Stimulated activated CD4-positive, alpha-beta T cell treated with anti-CD3 and anti-CD28 coated beads, Interleukin-12 subunit alpha, Interleukin-12 subunit beta, amount 100 ng/mL, for 4 hours (primary cell): ENCODE measurements around the gene LDLRAD4.

Experiments used
- DNase-seq: peaks from one replicate; pipeline ENCODE4 v3.0.0-alpha.2; 2020

Gene LDLRAD4

GRCh38 chr18:13289481-13290205, 71.1 kb downstream of the LDLRAD4 start:
- DNase-seq = no peak

- DNase-seq = no peak
Observed at GRCh38 chr18:13290856-13291271, 72.3 kb downstream of the LDLRAD4 start.

GRCh38 chr18:13291299-13291698, 72.7 kb downstream of the LDLRAD4 start:
- no peak for DNase-seq

- no peak for DNase-seq
Observed at GRCh38 chr18:13291745-13292447, 73.3 kb downstream of the LDLRAD4 start.

DNA sequence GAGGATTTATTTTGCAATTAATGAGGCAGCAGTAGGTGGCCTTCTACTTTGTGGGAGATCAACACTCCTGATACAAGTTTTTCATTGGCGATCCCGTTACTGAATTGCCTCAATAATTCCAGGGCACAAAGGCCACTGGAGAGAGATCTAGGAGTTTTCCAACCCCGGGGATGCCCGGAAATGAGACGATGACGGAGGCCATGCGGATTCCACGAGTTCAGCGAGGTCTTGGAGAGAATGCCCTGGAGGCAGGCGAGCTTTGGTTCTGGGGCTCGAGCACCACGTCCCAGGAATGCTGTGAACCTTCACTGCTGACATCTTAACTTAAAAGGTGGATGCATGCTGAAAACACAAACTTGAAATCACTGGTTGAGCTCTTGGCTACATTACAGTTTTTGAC, 74.2 kb downstream of the LDLRAD4 start:
- DNase-seq = no peak

DNA sequence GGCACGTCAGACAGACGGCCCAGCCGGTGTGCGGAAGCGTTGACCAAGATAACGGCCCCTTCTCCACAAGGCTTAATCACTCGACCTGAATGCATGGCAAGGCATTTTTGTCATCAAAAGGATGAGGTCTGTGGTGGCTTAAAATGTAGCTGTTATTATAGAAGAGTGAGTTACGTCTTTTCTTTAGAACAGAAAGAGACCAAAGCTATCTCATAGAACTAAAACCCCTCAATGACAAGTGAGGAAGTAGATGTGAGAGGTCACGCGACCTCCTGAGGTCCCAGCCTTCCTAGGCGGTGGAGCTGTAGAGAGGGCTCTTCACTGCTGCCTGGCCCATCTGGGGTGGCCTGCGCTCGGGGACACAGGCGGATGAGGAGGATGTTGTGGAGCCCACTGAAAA, 75.7 kb downstream of the LDLRAD4 start:
- DNase-seq = no peak

DNA sequence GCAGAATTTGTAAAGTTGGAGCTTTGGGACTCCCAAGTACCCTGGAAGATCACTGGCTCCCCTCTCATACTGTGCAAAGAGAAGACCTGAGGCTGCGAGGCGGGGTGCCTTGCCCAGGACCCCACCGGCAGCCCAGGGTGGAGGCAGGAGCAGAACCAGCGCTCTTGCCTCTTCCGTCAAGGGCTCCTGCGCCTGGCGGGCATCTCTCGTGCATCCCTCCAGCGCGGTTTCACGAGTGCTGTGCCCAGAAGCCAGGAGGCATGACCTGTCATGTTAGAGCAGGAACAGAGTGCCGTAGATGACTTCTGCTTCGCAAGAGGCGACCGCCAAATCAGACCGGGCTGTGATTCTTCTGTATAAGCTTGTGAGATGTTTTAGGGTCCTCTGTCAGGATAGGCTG, 77.3 kb downstream of the LDLRAD4 start:
- no peak for DNase-seq

DNA sequence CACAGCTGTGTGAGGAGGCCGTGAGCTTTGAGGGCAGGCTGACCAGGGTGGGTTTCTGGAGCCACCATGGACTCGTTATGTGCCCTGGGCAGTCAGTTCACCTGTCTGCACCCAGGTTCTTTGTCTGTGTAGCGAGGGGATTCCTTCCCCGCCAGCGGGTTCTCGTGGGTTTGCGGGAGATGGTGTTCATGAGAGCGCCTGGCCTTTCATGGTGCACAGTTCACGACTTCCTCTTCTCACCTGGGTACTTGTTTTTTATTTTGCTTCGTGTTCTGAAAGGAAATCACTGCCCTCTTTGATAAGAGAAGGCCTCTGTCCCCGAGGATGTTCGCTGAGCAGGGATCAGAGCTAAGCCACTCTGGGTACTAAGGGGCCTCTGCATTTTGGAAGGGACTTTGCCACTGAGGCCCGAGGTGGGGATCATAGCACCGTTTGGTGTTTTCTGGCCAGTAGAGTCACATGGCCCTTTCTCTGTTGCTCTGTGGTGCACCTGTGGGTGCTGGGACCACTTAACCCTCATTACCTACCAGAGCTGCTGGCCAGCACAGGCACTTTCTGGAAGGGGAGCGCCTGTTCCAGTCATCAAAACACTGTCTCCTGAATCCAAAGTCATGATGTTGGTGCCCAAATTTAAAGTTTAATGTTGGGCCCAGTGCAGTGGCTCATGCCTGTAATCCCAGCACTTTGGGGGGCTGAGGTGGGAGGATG, 78.5 kb downstream of the LDLRAD4 start:
- no peak for DNase-seq

DNA sequence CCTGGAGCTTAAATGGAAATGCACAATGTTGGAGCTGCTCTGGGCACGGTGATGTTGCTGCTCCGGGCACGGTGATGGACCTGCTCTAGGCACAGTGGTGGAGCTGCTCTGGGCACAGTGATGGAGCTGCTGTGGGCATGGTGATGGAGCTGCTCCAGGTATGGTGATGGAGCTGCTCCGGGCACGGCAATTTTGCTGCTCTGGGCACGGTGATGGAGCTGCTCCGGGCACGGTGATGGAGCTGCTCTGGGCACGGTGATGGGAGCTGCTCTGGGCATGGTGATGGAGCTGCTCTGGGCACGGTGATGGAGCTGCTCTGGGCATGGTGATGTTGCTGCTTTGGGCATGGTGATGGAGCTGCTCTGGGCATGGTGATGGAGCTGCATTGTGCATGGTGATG, 79.7 kb downstream of the LDLRAD4 start:
- no peak for DNase-seq

GRCh38 chr18:13300029-13300428, 81.5 kb downstream of the LDLRAD4 start:
- DNase-seq = no peak

DNA sequence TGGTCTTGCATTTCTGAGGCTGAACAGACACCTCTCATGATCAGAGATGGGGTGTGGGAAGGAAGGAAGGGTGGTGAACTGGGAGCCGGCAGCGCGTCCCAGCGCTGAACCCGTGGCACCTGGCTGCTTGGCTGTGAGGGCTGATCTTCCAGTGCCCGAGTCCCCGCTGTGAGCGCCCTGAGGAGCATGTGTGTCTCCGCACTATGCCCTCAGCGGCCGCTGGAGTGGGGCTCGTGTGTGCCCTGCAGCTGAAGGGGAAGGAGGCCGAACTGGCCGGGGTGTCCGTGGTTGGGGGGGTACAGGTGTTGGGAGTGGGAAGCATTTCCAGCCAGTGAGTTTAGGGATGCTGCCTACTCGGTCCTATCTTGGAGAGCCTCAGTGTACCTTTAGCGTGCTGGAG, 82.2 kb downstream of the LDLRAD4 start:
- DNase-seq = no peak

DNA sequence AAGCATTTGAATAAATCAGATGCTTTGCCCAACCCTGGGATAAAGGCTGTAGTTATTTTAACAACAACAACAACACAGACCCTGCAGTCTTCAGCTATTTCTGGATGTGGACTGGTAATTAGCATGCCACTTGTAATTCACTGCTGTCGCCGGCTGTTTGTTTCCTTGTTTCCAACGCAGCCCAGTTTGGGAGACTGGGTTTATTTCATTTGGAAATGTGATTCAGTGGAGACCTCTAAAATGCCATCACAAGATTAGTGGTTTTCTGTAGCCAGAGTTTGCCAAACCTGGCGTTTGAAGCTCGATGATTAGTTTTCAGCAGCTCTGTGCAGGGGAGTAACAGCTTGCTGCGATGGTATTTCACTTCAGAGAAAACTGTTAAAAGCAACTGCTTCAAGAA, 83.5 kb downstream of the LDLRAD4 start:
- no peak for DNase-seq

DNA sequence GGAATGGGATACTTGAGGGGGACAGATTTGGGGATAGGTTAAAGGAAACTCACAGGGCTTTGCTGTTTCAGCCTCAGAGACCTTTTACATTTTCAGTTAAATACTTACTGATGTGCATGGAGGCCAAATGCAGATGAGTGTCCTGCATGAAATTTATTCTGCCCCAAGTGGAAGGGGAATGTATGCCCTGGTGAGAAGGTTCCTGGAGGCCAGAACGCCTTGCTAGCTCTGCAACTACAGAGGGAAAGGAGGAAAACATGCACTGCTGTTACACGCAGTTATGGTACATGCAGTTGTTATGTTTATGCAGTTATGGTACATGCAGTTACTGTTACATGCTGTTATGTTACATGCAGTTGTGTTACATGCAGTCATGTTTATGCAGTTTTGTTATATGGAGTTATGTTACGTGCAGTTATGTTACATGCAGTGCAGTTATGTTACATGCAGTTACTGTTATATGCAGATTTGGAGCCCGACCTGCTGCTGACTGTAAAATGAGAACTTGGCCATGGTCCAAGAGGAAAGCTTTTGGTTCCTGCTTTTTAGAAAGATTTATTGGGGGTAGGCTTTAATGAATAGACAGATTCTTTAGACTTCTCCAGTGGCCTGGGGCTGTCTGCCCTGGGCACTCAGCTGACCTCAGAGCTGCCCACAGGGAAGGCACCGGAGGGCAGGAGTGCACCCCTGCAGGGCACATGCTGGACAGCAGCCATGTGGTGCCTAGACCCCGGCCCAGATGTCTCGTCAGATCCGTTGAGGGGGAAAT, 84.1 kb downstream of the LDLRAD4 start:
- no peak for DNase-seq

GRCh38 chr18:13303756-13304364, 85.3 kb downstream of the LDLRAD4 start:
- DNase-seq = no peak

DNA sequence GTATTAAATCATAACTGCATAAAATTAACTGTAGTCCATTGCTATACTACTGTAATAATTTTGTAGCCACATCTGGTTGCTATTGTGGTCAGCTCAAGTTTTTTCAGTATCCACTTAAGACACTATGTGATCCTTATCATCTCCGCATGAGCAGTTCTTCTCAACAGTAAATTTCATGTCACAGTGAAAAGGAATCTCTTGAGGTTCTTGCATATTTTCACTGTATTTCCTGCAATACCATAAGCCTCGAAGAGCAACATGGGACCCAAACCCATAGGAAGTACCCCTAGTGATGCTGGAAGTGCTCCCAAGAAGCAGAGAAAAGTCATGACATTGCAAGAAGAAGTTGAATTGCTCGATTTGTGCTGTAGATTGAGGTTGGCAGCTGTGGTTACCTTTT, 86.7 kb downstream of the LDLRAD4 start:
- DNase-seq = no peak

DNA sequence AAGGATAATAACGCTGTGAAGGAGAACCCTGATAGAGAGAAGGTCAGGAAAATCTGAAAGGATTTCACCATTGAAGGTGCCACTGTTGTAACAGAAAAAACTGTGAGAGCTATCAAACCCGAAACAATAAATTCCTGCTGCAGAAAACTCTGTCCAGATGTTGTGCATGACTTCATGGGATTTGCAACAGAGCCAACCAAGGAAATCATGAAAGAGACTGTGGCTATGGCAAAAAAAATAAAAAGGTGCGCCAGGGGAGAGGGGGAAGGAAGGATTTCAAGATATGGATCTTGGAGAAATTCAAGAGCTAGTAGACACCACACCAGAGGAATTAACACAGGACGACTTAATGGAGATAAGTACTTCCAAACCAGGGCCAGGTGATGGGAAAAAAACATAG, 88.0 kb downstream of the LDLRAD4 start:
- no peak for DNase-seq

DNA sequence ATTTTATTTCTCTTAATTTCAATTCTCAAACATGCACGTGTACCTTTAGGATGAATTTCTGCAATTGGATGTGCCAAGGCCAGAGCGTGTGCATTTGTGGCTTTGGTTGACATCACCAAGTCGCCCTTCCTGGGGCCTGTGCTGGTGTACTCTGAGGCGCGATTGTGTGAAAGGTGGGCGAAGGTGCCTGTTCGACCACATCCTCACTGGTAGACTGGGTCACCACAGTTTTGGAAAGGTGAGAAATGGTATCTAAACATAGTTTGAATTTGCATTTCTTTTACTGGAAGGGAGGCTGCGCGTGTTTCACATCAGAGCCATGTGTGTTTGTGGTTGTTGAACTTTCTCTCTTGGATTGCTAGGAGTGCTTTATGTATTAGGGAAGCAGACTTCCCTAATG, 89.8 kb downstream of the LDLRAD4 start:
- DNase-seq = no peak

- no peak for DNase-seq
Observed at GRCh38 chr18:13309031-13309747, 90.6 kb downstream of the LDLRAD4 start.

GRCh38 chr18:13309748-13310670, 91.4 kb downstream of the LDLRAD4 start:
- DNase-seq = no peak

- no peak for DNase-seq
Observed at GRCh38 chr18:13311193-13311592, 92.6 kb downstream of the LDLRAD4 start.

GRCh38 chr18:13312515-13312914, 94.0 kb downstream of the LDLRAD4 start:
- no peak for DNase-seq
